Mesenteric fat pad (tissue), 1 donor: Measurements from ENCODE around the gene FCRL6. TPM values are rescaled to one million over a fixed set of nuclear protein-coding genes. Genes with fewer than 3 reads are reported as not detected.

Source experiments
- DNase-seq: peaks from one replicate; pipeline ENCODE4 v3.0.0-alpha.2; 2020; ENCODE audit warnings: low spot score
- total RNA-seq: library from RNA; stranded (reverse); fragmentation: NEBNext Ultra II Directional; extraction: Animal tissue kit (Norgen Biotek cat#: 25700); gene quantifications from one replicate; pipeline ENCODE4 v1.2.1, GENCODE V29; 2021
- donor health status: DM: yes; HTN: yes; CAD: no.

FCRL6 gene
- total RNA-seq, 1 donor from 2014 or later, result not detected

GRCh38 chr1:159835356-159835755, 33.2 kb downstream of the FCRL6 start:
- no peak for DNase-seq

GRCh38 chr1:159835862-159836525, 33.8 kb downstream of the FCRL6 start:
- DNase-seq, result no peak

- no peak for DNase-seq
Observed at GRCh38 chr1:159838715-159839114, 36.6 kb downstream of the FCRL6 start.

- DNase-seq, result no peak
Observed at GRCh38 chr1:159839116-159839849, 37.1 kb downstream of the FCRL6 start.

GRCh38 chr1:159841749-159842148, 39.6 kb downstream of the FCRL6 start:
- DNase-seq, result no peak

- no peak for DNase-seq
Observed at GRCh38 chr1:159843459-159843858, 41.3 kb downstream of the FCRL6 start.

- DNase-seq, result no peak
Observed at GRCh38 chr1:159845751-159846629, 43.8 kb downstream of the FCRL6 start.

GRCh38 chr1:159847231-159847630, 45.1 kb downstream of the FCRL6 start:
- no peak for DNase-seq

- no peak for DNase-seq
Observed at GRCh38 chr1:159848326-159848725, 46.2 kb downstream of the FCRL6 start.

DNA sequence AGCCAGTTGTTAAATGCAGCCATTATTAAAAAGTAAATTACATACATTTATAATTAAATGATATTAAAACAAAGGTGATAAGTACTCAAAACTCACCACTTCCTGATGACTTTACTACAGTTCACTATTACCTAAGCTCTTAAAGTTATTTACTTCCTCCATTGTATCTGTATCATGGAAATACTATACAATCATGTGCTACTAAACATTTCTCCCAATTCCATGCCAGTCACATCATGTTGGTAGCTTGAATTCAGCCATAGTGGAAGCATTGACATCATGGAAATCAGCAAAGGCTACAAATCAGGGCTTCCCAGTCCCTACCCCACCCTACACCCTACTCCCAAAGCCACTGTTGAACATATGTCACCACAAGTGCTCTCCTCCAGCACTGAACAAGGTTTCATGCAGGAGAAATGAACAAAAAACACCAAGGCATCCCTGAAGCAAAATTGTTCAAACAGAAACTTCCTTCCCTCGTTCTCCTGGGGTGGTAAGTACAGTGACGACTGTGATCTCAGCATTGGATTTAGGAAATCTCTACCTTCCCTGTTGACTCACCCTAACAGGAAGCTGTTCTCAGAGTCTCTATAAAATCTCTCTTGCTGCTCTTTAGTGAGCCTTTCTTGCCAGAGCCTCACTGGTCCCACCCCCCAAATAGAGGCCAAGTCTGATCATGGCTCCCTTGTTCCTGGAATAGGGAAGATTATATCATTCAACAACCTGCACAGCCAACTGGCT, 47.6 kb downstream of the FCRL6 start:
- no peak for DNase-seq

- DNase-seq, result no peak
Observed at GRCh38 chr1:159851407-159851806, 49.2 kb downstream of the FCRL6 start.

DNA sequence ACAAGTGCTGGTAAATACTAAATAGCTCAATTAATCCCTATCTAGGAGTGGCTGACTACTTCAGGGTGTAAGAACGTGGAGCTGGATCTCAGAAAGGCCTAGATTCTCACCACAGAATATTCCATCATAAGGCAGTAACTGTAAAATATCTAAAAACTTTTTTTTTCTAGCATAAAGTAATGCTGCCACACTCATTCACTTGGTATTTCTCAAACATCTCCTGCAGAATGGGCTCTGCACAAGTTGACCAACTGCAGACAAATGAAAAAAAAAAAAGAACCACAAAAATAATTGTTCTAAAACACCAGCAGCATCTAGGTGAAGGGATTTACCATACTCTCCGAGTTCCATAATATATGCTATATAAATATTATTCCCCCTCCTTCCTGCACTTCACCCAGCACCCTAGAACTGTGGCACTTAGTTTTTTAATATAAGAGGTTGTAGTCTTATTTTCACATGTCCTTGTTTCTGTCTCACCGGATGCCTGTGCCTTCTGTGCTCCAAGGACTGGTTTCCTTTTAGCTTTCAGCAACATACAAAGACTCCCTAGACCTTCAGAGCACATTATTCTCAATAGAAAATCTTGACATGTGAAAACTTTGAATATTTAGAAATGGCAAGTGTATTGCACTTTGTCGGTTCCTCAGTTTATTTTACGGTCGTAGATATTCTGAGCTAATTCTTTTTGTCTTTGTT, 51.4 kb downstream of the FCRL6 start:
- DNase-seq, result no peak

DNA sequence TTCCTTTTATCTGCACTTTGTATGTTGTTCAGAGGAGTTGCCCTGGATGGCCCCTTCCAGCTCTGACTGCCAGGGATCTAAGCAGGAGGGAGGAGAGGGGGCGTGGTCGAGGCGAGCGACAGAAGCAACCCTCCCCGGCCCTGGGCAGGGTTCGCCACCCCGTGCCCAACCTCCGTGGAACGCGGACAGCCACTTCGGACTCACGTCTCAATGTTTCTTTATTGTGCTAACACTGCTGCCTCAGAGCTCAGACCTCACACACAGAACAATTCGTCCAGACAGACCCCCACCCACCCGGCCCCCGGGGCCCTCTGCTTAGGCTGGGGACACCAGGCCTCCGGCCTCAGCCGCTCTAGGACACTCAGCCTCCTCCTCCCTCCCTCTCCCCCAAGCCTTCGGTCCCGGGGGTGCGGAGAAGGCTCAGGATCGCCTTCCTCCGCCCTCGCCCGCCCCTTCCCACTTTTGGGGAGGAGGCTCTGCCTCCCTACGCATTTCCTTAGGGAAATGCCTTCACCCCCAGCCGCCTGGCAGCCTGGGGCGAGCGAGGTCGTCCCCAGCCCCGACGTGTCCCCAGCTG, 52.0 kb downstream of the FCRL6 start:
- DNase-seq, result no peak

GRCh38 chr1:159854693-159855192, 52.6 kb downstream of the FCRL6 start:
- peak; percentile 95 for DNase-seq

DNA sequence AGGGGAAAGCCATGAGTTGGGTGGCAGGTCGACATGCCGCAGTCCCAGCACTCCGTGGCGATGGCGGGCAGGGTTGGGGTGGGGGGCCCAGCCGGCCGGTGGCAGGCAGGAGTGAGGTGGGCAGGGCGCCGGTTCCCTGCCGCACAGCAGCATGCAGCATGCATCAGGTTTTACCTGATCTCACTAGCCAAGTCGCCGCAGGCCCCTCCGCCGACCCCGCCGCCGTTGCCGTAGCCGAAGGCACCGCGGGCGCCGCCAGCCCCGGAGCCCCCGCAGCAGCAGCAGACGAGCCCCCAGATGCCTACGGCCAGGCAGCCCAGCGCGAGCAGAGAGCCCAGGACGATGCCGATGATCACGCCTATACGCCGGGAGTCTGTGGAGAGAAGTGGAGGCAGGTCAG, 53.5 kb downstream of the FCRL6 start:
- no peak for DNase-seq

- no peak for DNase-seq
Observed at GRCh38 chr1:159856576-159856975, 54.4 kb downstream of the FCRL6 start.

DNA sequence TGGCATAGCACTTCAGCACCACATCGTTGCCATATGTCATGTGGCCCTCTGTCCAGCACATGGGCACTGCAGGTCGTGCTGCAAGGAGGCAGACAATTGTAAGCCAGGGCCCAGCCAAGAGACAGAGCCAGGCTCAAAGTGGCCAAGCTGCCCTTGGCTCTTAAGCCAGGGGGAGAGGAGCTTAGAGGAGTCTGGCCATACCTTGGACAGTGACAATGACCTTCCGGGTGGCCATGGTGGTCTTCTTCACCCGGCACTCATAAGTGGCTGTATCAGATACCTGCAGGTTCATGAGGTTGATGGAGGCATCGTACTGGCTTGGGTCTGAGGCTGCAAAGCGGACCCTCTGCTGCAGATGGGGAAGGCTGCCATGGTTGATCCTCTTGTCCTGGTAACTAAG, 55.7 kb downstream of the FCRL6 start:
- no peak for DNase-seq

DNA sequence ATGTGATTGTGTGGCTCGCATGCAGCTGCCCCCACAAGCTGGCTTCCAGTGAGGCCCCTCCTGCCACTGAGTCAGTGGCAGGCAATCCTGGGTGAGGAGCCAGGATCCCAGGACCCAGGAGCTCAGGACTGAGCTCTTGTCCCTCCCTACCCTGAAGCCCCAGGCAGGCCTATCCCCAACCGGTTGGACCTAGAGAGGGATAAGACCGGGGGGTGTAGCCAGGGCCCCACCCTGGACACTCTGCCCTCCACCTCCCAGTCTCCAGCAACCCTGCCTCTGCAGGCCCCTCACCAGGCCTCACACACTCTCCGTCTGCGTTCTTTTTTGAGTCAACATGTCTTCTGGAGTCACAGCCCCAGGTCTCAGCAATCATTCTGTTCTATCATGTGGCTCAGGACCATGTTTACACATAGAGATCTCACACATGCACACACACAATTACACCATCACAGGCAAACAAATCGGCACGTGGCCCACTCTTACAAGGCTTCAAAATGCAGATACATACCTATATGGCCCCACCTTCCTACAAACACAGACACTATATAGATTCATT, 57.7 kb downstream of the FCRL6 start:
- DNase-seq, result no peak

GRCh38 chr1:159860456-159860855, 58.3 kb downstream of the FCRL6 start:
- DNase-seq, result no peak

DNA sequence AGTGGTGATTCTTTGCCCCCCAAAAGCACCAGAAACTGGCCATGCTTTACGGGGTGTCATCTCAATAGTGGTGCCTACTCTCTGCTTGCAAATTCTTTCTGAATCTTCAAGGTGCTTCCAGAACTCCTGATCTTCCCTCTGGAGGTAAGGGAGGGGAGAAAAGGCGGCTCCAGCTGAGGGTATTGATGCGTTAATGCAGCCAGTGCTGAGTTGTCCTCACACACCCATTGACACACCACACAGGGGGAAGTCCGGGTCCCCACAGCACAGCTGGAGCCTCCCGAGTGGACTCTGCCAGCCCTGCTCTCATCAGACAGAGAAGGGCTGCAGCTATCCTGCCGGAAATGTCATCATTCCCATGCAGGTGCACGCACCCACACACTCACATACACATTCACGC, 59.1 kb downstream of the FCRL6 start:
- DNase-seq, result no peak
